GM12875 (cell line): ENCODE measurements around the gene TUBG2.

Experiments
- H3K4me3 ChIP-seq: one replicate; pipeline ENCODE4 v1.5.1; 2011; ENCODE audit warnings: low read depth, low read length, control low read depth
- CTCF ChIP-seq: IDR thresholded peaks from 2 replicates; pipeline ENCODE4 v1.5.1; 2011; ENCODE audit warnings: low read depth, mild to moderate bottlenecking, control low read depth, inconsistent platforms, low read length, moderate library complexity, borderline replicate concordance; ENCODE audit not compliant: insufficient read depth

Gene TUBG2

GRCh38 chr17:42698736-42699414, 39.8 kb downstream of the TUBG2 start:
- no peak for TF ChIP-seq CTCF

GRCh38 chr17:42699415-42699740, 40.3 kb downstream of the TUBG2 start:
- no peak overlapping the region for H3K4me3 ChIP-seq
- TF ChIP-seq CTCF: no peak

More at GRCh38 chr17:42698736-42699414, 39.8 kb downstream of the TUBG2 start:
- no peak overlapping the region for H3K4me3 ChIP-seq

DNA sequence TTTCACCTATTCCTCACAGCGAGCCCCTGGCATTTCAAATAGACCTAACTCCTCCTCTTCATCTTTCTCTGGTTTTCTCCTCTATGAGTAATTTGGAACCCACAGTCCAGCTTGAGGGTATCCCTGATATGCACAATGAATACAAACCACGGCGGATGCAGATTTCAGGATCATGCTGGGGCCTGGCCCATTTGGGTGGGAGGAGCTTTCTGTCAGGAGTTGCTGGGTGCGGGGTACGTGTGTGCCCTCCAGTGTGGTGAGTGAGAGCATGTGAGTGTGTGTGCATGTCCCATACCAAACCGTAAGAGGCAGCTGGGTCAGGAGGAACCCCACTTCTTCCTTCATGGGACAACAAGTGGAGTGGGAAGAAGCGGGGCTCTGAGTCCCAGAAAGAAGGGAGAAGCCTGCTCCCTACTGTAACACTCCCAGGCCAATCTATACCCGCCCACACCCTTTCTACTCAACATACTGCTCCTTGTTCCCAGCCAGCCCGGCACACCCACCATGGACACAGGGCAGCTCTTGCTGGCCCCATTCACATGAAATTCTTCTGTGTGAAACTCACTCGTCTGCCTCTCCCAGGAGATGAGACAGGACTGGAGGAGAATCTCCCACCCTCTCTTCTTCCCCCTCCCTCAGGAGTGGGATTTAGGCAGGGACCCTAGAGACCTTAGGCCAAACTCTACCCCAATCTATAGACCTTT, 41.7 kb downstream of the TUBG2 start:
- H3K4me3 ChIP-seq: no peak overlapping the region
- no peak for TF ChIP-seq CTCF

DNA sequence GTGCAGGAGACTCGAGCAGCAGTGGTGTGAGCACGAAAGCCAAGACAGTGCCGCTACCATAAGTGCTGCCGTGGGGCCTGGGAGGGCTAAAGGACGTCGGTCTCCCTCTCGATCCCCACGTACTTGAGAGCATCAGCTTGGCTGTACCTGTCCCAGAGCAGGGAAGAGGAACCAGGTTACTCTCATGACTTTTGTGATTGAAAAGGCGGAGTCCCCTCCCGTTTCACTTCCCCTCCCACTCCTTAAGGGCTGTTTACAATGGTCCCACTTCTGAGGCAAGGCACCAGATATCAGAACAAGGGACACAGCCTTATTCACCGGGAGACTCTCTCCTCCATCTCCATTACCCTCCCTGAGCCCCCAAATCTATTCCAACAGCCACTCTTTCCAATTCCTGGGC, 43.4 kb downstream of the TUBG2 start:
- no peak for TF ChIP-seq CTCF
- H3K4me3 ChIP-seq: no peak overlapping the region

DNA sequence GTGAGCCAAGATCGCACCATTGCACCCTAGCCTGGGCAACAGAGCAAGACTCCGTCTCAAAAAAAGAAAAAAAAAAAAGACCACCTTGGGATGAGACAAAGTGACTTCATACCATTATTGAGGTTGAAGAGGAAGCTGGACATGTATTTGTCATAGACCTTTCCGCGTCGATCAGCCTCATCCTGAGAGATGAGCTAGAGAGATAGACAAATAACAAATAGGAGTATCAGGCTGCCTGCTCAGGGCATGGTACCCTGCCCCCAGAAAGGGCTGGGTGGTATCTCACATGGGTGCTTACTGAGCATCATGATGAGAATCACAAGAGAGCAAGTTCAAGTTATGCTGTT, 45.4 kb downstream of the TUBG2 start:
- TF ChIP-seq CTCF: no peak

DNA sequence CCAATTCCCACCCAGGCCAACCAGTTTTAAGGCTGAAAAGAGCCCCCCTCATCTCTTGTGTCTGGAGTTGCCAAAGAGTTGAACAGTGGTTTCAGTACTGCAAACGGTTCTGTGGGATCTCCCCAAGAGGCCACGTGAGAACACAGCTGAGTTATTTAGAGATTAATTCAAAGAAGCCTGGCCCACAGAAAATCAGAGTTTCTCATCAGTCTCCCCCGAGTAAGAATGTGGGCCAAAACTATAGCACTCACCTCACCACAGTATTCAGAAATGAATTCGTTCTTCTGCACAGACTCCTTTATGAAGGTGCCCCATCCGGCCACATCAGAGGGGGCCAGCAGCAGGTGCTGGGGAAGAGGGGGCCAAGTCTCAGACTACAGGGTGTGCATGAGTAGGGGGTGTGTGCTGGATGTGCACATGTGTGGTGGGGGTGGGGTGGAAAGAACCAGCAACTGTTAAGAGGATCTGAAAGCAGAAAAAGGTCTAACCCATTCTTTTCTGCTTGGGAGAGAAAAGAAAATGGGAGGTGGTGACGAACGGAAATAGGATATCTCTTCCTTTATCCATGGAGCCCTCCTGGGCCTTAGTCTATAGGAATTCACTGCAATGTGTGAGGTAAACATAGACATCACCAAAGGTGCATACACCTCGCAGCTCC, 45.9 kb downstream of the TUBG2 start:
- TF ChIP-seq CTCF: no peak
- H3K4me3 ChIP-seq: no peak overlapping the region

More for the DNA sequence above, 45.4 kb downstream of the TUBG2 start:
- no peak overlapping the region for H3K4me3 ChIP-seq

DNA sequence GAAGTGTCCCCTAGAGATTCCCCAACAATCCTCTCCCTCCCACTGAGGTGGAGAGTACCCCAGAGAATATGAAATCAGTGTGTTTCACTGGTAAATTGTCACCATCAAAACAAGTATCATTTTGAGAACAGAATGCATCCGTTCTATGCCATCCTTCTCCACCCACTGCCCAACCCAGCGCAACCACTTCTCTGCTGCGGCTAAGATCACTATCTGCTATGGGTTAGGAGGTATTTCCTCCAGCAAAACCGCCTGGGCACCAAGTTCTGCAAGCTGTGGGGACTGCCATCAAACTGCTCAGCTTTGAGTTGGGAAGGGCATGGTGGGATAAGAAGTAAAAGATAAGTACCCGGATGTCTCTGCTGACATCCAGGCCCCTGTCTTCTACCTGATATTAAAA, 47.6 kb downstream of the TUBG2 start:
- H3K4me3 ChIP-seq: no peak overlapping the region
- no peak for TF ChIP-seq CTCF
